COLO829 (cell line): ENCODE results near the gene ASS1.

Source experiments
- DNase-seq: peaks from one replicate; pipeline ENCODE4 v3.0.0; 2012; ENCODE audit warnings: low spot score

Gene ASS1

DNA sequence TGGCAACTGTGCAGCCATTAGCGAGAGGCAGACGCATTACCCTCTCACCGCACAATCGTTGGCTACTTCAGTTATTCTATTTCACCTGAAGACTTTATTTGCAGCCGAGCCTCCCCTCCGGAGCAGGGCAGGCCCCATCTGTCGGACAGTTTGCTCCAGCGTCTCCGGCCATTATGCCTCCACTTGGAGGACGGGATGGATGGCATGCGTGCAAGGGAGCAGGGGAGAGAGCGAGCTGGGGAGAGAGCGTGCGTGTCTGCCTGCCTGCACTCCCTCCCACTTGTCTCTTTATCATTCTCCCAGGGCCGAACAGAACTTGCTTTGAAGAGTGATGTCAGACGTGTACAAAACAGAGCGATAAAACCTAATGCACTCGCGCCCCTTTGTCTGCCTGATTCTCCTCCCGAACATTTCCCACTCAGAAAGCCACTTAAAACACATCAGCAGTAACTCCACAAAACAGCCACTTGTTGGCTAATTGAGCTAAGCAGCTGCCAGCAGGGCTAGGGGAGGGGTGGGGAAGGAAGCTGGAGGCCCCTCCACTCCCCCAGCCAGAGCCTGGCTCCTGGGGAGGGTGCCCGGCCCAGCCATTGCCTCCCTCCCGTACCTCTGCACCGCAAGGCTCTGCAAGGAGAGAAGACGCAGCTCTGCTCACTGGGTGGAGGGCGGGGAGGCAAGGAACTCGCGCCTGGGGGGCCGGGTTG is 91.2 kb downstream of the ASS1 start:
- peak; percentile 17 for DNase-seq

DNA sequence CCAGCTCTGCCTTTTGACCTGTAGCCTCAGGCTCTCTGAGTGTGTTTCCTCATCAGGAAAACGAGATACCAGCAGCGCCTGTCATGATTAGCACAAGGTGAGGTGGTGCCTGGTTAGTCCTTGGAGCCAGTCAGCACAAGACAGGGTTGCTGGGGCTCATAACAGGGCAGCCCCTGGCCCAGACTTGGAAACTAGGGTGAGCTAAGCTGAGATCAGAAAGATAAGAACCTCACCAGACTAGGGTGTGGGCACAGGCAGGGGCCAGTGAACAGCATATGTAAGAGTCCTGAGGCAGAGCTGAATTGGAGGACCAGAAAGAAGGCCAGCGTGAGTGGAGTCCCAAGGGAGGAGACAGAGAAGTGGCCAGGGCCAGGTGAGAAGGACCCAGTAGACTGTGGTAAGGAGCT is 91.9 kb downstream of the ASS1 start:
- no peak for DNase-seq

GRCh38 chr9:130537346-130538050 is 92.7 kb downstream of the ASS1 start:
- DNase-seq: no peak

DNA sequence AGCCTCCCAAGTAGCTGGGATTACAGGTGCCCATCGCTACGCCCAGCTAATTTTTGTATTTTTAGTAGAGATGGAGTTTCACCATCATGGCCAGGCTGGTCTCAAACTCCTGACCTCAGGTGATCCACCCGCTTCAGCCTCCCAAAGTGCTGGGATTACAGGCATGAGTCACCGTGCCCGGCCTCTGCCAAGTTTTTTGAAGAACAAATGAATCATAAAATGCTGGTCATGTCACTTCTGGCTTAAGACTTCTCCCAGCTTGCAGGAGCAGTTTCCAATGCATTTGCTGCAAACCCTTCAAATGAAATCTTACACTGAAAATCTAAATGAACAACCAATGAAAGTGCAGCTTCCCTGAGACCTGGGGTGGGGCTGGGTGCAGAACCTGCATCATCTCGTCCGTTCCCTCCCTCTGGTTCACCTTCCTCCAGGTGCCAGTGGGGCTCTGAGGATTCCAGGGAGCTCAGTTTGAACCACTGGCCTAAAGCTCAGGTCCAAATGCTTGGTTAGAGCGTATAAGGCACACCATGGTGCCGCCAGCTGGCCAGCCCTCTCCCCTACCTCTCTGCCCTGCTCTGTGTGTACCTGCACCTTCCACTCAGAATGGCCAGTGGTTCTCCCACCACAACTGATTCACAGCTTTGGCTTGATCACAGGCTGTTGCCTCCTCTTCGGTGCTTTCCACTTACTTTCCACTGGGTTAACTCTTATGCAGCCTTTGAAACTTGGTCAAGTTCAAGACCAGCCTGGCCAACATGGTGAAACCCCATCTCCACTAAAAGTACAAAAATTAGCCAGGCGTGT is 94.9 kb downstream of the ASS1 start:
- no peak for DNase-seq

GRCh38 chr9:130541533-130541932 is 96.8 kb downstream of the ASS1 start:
- DNase-seq: no peak

DNA sequence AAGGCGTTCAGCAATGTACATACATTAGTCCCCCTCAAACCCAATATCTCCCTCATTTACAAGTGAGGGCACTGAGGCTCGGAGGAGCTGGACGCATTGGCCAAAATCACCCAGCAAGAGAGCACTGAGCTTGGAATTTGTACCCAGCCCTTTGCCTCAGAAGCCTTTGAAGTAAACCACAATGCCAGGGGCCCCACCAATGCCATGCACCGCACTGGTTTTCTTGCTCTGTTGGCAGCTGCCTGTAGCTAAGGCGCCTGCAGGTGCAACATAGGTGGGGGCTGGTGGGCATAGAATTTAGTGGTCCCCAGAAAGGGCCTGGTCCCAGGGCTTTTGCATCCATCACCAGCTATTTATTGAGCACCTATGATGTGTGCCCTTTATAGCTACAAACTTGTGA is 97.3 kb downstream of the ASS1 start:
- no peak for DNase-seq

- peak; percentile 22 for DNase-seq
Observed at GRCh38 chr9:130542457-130543228, 97.9 kb downstream of the ASS1 start.

GRCh38 chr9:130543368-130543767 is 98.6 kb downstream of the ASS1 start:
- no peak for DNase-seq

DNA sequence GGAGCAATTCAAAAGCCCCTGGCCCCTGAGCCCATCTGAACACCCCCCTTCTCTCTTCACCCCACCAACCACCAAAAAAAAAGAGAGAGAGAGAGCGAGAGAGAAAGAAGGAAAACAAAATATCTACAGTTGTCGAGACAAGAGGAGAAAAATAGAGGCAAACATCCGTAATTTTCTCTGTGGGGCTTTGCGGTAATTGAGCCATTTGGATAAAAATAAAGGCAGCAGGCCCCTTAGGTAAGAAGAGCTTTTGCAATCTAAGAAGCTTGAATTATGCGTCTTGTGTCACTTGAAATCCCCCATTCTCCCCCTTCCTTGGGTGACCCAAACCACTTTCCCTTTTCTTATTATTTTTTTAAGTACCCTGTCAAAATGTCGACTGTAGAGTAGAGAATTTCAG is 99.1 kb downstream of the ASS1 start:
- no peak for DNase-seq

- no peak for DNase-seq
Observed at GRCh38 chr9:130544364-130544763, 99.6 kb downstream of the ASS1 start.

- DNase-seq: no peak
Observed at GRCh38 chr9:130548103-130548502, 103.3 kb downstream of the ASS1 start.

- no peak for DNase-seq
Observed at GRCh38 chr9:130549093-130549735, 104.5 kb downstream of the ASS1 start.
